ENCODE results near the gene GAS2.

GRCh38 chr11:22778642-22779041 is 112.2 kb downstream of the GAS2 start:
- TF ChIP-seq, protein P1, sequence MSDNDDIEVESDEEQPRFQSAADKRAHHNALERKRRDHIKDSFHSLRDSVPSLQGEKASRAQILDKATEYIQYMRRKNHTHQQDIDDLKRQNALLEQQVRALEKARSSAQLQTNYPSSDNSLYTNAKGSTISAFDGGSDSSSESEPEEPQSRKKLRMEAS (IDR thresholded peaks at IDR 0.05; ENCODE audit: low read depth): no peak
- TF ChIP-seq NFIC (IDR thresholded peaks at IDR 0.05; ENCODE audit: borderline replicate concordance) (no peak), TAF1 (IDR thresholded peaks at IDR 0.05; ENCODE audit: borderline replicate concordance, low read depth, low read length) (no peak), CTCF (IDR thresholded peaks at IDR 0.05) (peak; percentile 16), EP300 (IDR thresholded peaks at IDR 0.05; ENCODE audit: borderline replicate concordance in 1 of 2, low read depth in 1 of 2, low read length in 1 of 2) (no peak), TEAD4 (IDR thresholded peaks at IDR 0.05; ENCODE audit: borderline replicate concordance, insufficient read depth) (no peak), CHD2 (IDR thresholded peaks at IDR 0.05; ENCODE audit: low read length, partially characterized antibody) (no peak), FOSL2 (IDR thresholded peaks at IDR 0.05; ENCODE audit: borderline replicate concordance, low read depth) (no peak)

All from SK-N-SH (cell line).